ENCODE measurements around the gene C1orf210.

Gene C1orf210

GRCh38 chr1:43235451-43236121 is 49.8 kb downstream of the C1orf210 start:
- no peak for TF ChIP-seq EZH2 (IDR thresholded peaks at IDR 0.05; ENCODE audit: borderline replicate concordance, low read length)
- TF ChIP-seq CTCF (IDR thresholded peaks at IDR 0.05; ENCODE audit: low read length) = no peak
- H3K9ac ChIP-seq (ENCODE audit: low read length) = no peak overlapping the region
- H3K27me3 ChIP-seq (ENCODE audit: insufficient read depth, low read length) = no peaks in the 10 kb centered on the region
- no peaks in the 10 kb centered on the region for H3F3A ChIP-seq (ENCODE audit: insufficient read depth, low read length)
- H3K79me2 ChIP-seq (ENCODE audit: insufficient read depth, low read length) = no peaks in the 10 kb centered on the region
- H3K36me3 ChIP-seq (ENCODE audit: insufficient read depth, low read length) = no peaks in the 10 kb centered on the region
- H3K27ac ChIP-seq (ENCODE audit: low read depth, low read length, poor library complexity, severe bottlenecking) = no peak overlapping the region
- H2AFZ ChIP-seq (ENCODE audit: low read length) = no peak overlapping the region
- H3K4me3 ChIP-seq (ENCODE audit: low read depth, low read length, poor library complexity, severe bottlenecking) = no peak overlapping the region
- H3K9me2 ChIP-seq (ENCODE audit: low read depth, low read length) = no peaks in the 10 kb centered on the region
- H3K9me3 ChIP-seq (ENCODE audit: low read length) = no peaks in the 10 kb centered on the region
- no peak overlapping the region for H3K4me2 ChIP-seq (ENCODE audit: low read length)
- no peaks in the 10 kb centered on the region for H3K4me1 ChIP-seq (ENCODE audit: insufficient read depth, low read length, severe bottlenecking)
- H4K20me1 ChIP-seq (ENCODE audit: insufficient read depth, low read length) = no peaks in the 10 kb centered on the region

- no peaks in the 10 kb centered on the region for H3K36me3 ChIP-seq (ENCODE audit: insufficient read depth, low read length)
- H3F3A ChIP-seq (ENCODE audit: insufficient read depth, low read length) = no peaks in the 10 kb centered on the region
Observed at GRCh38 chr1:43235040-43235439, 50.3 kb downstream of the C1orf210 start.

GRCh38 chr1:43234267-43234666 is 51.1 kb downstream of the C1orf210 start:
- no peaks in the 10 kb centered on the region for H4K20me1 ChIP-seq (ENCODE audit: insufficient read depth, low read length)
- no peak overlapping the region for H3K27ac ChIP-seq (ENCODE audit: low read depth, low read length, poor library complexity, severe bottlenecking)
- H3K9me2 ChIP-seq (ENCODE audit: low read depth, low read length) = no peaks in the 10 kb centered on the region
- H2AFZ ChIP-seq (ENCODE audit: low read length) = no peak overlapping the region
- no peaks in the 10 kb centered on the region for H3K36me3 ChIP-seq (ENCODE audit: insufficient read depth, low read length)
- no peak overlapping the region for H3K4me2 ChIP-seq (ENCODE audit: low read length)
- no peaks in the 10 kb centered on the region for H3K27me3 ChIP-seq (ENCODE audit: insufficient read depth, low read length)
- H3K4me1 ChIP-seq (ENCODE audit: insufficient read depth, low read length, severe bottlenecking) = no peaks in the 10 kb centered on the region
- H3K79me2 ChIP-seq (ENCODE audit: insufficient read depth, low read length) = no peaks in the 10 kb centered on the region
- H3K9ac ChIP-seq (ENCODE audit: low read length) = no peak overlapping the region
- no peaks in the 10 kb centered on the region for H3K9me3 ChIP-seq (ENCODE audit: low read length)
- TF ChIP-seq CTCF (IDR thresholded peaks at IDR 0.05; ENCODE audit: low read length) (no peak), EZH2 (IDR thresholded peaks at IDR 0.05; ENCODE audit: borderline replicate concordance, low read length) (no peak)
- no peaks in the 10 kb centered on the region for H3F3A ChIP-seq (ENCODE audit: insufficient read depth, low read length)
- no peak overlapping the region for H3K4me3 ChIP-seq (ENCODE audit: low read depth, low read length, poor library complexity, severe bottlenecking)

More at GRCh38 chr1:43235040-43235439, 50.3 kb downstream of the C1orf210 start:
- Histone ChIP-seq H3K9ac (ENCODE audit: low read length) (no peak overlapping the region), H3K27me3 (ENCODE audit: insufficient read depth, low read length) (no peaks in the 10 kb centered on the region), H3K9me2 (ENCODE audit: low read depth, low read length) (no peaks in the 10 kb centered on the region), H3K9me3 (ENCODE audit: low read length) (no peaks in the 10 kb centered on the region), H2AFZ (ENCODE audit: low read length) (no peak overlapping the region), H4K20me1 (ENCODE audit: insufficient read depth, low read length) (no peaks in the 10 kb centered on the region), H3K4me3 (ENCODE audit: low read depth, low read length, poor library complexity, severe bottlenecking) (no peak overlapping the region), H3K27ac (ENCODE audit: low read depth, low read length, poor library complexity, severe bottlenecking) (no peak overlapping the region), H3K4me2 (ENCODE audit: low read length) (no peak overlapping the region), H3K4me1 (ENCODE audit: insufficient read depth, low read length, severe bottlenecking) (no peaks in the 10 kb centered on the region), H3K79me2 (ENCODE audit: insufficient read depth, low read length) (no peaks in the 10 kb centered on the region)
- TF ChIP-seq CTCF (IDR thresholded peaks at IDR 0.05; ENCODE audit: low read length) = no peak
- no peak for TF ChIP-seq EZH2 (IDR thresholded peaks at IDR 0.05; ENCODE audit: borderline replicate concordance, low read length)
